ENCODE data around the gene COL23A1.

The COL23A1 gene

GRCh38 chr5:178387061-178387855 lies 202.9 kb downstream of the COL23A1 start:
- no peak overlapping the region for H3K9ac ChIP-seq (ENCODE audit: low read length)
- H3K27ac ChIP-seq (ENCODE audit: low read depth, low read length) = no peak overlapping the region
- H3K36me3 ChIP-seq (ENCODE audit: insufficient read depth, low read length) = no peaks in the 10 kb centered on the region
- H3K9me3 ChIP-seq (ENCODE audit: low read length) = no peaks in the 10 kb centered on the region
- no peak overlapping the region for H3K4me3 ChIP-seq (ENCODE audit: low read depth in 1 of 2, low read length in 2 of 2)
- peaks cover 0 to 20% of the 10 kb centered on the region in 2 donors for H3K27me3 ChIP-seq (ENCODE audit: control insufficient read depth in 1 of 2, insufficient read depth in 2 of 2, low read length in 2 of 2)
- no peaks in the 10 kb centered on the region for H3K4me1 ChIP-seq (ENCODE audit: insufficient read depth, low read length)

DNA sequence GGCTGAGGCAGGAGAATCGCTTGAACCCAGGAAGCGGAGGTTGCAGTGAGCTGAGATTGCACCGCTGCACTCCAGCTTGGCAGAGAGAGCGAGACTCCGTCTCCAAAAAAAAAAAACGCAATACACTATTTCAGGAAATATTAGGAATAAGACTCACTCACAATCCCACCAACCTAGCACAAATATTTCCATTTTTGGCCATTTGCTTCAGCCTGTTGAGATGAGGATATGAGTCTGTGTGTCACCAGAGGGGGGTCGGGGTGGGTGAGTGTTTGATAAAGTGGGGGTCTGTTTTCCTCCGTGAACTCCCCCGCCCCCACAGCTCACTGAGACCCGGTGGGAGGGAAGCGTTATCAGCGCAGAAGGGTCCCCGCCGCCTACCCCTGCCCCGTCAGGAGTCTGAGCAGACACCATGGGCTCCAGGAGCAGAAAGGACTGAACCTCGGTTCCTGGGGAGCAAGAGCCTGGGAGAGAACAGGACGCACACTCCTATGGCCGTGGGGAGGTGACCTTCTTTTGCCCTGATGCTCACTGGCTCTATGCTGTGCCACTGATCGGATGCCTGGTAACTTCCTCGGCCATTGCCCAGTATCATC lies 203.8 kb downstream of the COL23A1 start:
- Histone ChIP-seq H3K9me3 (ENCODE audit: low read length) (no peaks in the 10 kb centered on the region), H3K27ac (ENCODE audit: low read depth, low read length) (no peak overlapping the region), H3K36me3 (ENCODE audit: insufficient read depth, low read length) (no peaks in the 10 kb centered on the region), H3K9ac (ENCODE audit: low read length) (no peak overlapping the region), H3K4me3 (ENCODE audit: low read depth in 1 of 2, low read length in 2 of 2) (no peak overlapping the region), H3K4me1 (ENCODE audit: insufficient read depth, low read length) (no peaks in the 10 kb centered on the region), H3K27me3 (ENCODE audit: control insufficient read depth in 1 of 2, insufficient read depth in 2 of 2, low read length in 2 of 2) (peaks cover 0 to 20% of the 10 kb centered on the region in 2 donors)

DNA sequence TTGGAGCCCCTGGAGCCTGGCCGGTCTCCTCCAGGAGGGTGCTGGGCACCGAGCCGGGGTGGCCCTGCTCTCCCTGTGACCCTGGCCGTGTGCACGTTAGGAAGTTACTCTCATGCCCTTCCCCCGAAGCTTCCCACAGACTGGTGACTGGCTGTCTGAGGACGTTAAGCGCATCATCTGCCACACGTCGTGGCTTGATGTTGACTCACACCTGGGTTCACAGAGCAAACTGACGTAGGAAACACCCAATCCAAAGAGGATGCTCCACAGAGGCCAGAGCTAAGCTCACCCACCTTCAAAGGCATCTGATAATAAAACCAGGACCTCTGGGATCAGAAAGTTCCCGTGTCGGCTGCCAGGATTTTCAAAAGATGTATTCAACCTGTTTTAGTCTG lies 204.7 kb downstream of the COL23A1 start:
- Histone ChIP-seq H3K27me3 (ENCODE audit: control insufficient read depth in 1 of 2, insufficient read depth in 2 of 2, low read length in 2 of 2) (peaks cover 0 to 20% of the 10 kb centered on the region in 2 donors), H3K27ac (ENCODE audit: low read depth, low read length) (no peak overlapping the region)

GRCh38 chr5:178384816-178385495 lies 205.2 kb downstream of the COL23A1 start:
- peaks cover 0 to 20% of the 10 kb centered on the region in 2 donors for H3K27me3 ChIP-seq (ENCODE audit: control insufficient read depth in 1 of 2, insufficient read depth in 2 of 2, low read length in 2 of 2)
- H3K9me3 ChIP-seq (ENCODE audit: low read length) = no peaks in the 10 kb centered on the region
- no peak overlapping the region for H3K4me3 ChIP-seq (ENCODE audit: low read depth in 1 of 2, low read length in 2 of 2)
- no peaks in the 10 kb centered on the region for H3K4me1 ChIP-seq (ENCODE audit: insufficient read depth, low read length)
- no peaks in the 10 kb centered on the region for H3K36me3 ChIP-seq (ENCODE audit: insufficient read depth, low read length)
- no peak overlapping the region for H3K9ac ChIP-seq (ENCODE audit: low read length)
- no peak overlapping the region for H3K27ac ChIP-seq (ENCODE audit: low read depth, low read length)

More for the DNA sequence above, 204.7 kb downstream of the COL23A1 start:
- H3K4me1 ChIP-seq (ENCODE audit: insufficient read depth, low read length) = no peaks in the 10 kb centered on the region
- no peaks in the 10 kb centered on the region for H3K9me3 ChIP-seq (ENCODE audit: low read length)
- no peak overlapping the region for H3K9ac ChIP-seq (ENCODE audit: low read length)
- H3K36me3 ChIP-seq (ENCODE audit: insufficient read depth, low read length) = no peaks in the 10 kb centered on the region
- no peak overlapping the region for H3K4me3 ChIP-seq (ENCODE audit: low read depth in 1 of 2, low read length in 2 of 2)

- no peak overlapping the region for H3K27ac ChIP-seq (ENCODE audit: low read depth, low read length)
- H3K9ac ChIP-seq (ENCODE audit: low read length) = no peak overlapping the region
- peaks cover 0 to 20% of the 10 kb centered on the region in 2 donors for H3K27me3 ChIP-seq (ENCODE audit: control insufficient read depth in 1 of 2, insufficient read depth in 2 of 2, low read length in 2 of 2)
- H3K4me3 ChIP-seq (ENCODE audit: low read depth in 1 of 2, low read length in 2 of 2) = no peak overlapping the region
- no peaks in the 10 kb centered on the region for H3K36me3 ChIP-seq (ENCODE audit: insufficient read depth, low read length)
- peaks cover 2% of the 10 kb centered on the region for H3K4me1 ChIP-seq (ENCODE audit: insufficient read depth, low read length)
- no peaks in the 10 kb centered on the region for H3K9me3 ChIP-seq (ENCODE audit: low read length)
Measured at GRCh38 chr5:178383919-178384815, 206.0 kb downstream of the COL23A1 start.

- Histone ChIP-seq H3K4me1 (ENCODE audit: insufficient read depth, low read length) (peaks cover 8% of the 10 kb centered on the region), H3K36me3 (ENCODE audit: insufficient read depth, low read length) (no peaks in the 10 kb centered on the region), H3K27me3 (ENCODE audit: control insufficient read depth in 1 of 2, insufficient read depth in 2 of 2, low read length in 2 of 2) (peaks cover 0 to 20% of the 10 kb centered on the region in 2 donors), H3K27ac (ENCODE audit: low read depth, low read length) (no peak overlapping the region), H3K9me3 (ENCODE audit: low read length) (no peaks in the 10 kb centered on the region), H3K4me3 (ENCODE audit: low read depth in 1 of 2, low read length in 2 of 2) (no peak overlapping the region), H3K9ac (ENCODE audit: low read length) (no peak overlapping the region)
Measured at GRCh38 chr5:178383301-178383918, 206.8 kb downstream of the COL23A1 start.

DNA sequence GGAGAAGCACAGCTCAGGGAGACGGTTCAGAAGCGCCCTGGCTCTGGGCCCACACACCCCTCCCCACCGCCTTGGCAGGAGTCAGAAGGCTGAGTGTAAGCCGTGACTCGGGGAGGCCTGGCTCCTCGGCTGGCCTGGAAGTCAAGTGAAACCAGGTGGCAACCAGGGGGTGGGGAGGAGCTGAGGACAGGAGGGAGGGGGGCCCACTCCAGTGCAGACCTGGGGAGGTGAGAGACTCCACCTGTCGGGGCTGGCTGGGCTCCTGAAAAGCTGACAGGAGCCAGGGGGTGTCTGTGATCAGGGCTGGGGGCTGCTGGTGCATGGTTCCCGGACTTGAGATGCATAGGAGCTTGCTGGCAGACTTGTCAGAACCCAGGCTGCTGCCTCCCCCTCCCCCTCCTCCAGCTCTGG lies 207.4 kb downstream of the COL23A1 start:
- no peak overlapping the region for H3K9ac ChIP-seq (ENCODE audit: low read length)
- H3K36me3 ChIP-seq (ENCODE audit: insufficient read depth, low read length) = no peaks in the 10 kb centered on the region
- H3K27me3 ChIP-seq (ENCODE audit: control insufficient read depth in 1 of 2, insufficient read depth in 2 of 2, low read length in 2 of 2) = peaks cover 0 to 20% of the 10 kb centered on the region in 2 donors
- H3K27ac ChIP-seq (ENCODE audit: low read depth, low read length) = no peak overlapping the region
- H3K4me3 ChIP-seq (ENCODE audit: low read depth in 1 of 2, low read length in 2 of 2) = no peak overlapping the region
- no peaks in the 10 kb centered on the region for H3K9me3 ChIP-seq (ENCODE audit: low read length)
- peaks cover 8% of the 10 kb centered on the region for H3K4me1 ChIP-seq (ENCODE audit: insufficient read depth, low read length)

GRCh38 chr5:178381921-178382695 lies 208.1 kb downstream of the COL23A1 start:
- no peaks in the 10 kb centered on the region for H3K36me3 ChIP-seq (ENCODE audit: insufficient read depth, low read length)
- H3K27ac ChIP-seq (ENCODE audit: low read depth, low read length) = no peak overlapping the region
- H3K9me3 ChIP-seq (ENCODE audit: low read length) = no peaks in the 10 kb centered on the region
- H3K4me1 ChIP-seq (ENCODE audit: insufficient read depth, low read length) = peaks cover 8% of the 10 kb centered on the region
- peaks cover 0 to 20% of the 10 kb centered on the region in 2 donors for H3K27me3 ChIP-seq (ENCODE audit: control insufficient read depth in 1 of 2, insufficient read depth in 2 of 2, low read length in 2 of 2)
- no peak overlapping the region for H3K9ac ChIP-seq (ENCODE audit: low read length)
- no peak overlapping the region for H3K4me3 ChIP-seq (ENCODE audit: low read depth in 1 of 2, low read length in 2 of 2)

DNA sequence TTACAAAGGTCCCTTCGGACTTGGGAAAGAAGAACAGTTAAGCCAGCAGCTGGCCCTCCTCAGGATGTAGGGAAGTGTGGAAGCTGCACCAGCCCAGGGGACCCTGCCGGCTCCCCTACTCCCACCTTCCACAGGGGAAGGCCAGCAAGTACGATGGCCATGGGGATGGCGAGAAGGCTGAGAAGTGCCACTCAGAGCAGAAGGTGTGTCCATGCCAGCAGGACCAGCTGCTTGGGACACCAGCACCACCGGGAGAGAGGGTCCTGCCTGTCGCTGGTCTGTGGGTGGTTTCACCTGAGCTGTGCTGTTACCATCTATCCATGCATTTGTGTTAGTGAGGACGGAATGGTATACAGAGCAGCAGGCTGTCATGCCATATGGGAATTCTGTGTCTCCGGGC lies 209.0 kb downstream of the COL23A1 start:
- Histone ChIP-seq H3K9me3 (ENCODE audit: low read length) (no peaks in the 10 kb centered on the region), H3K27ac (ENCODE audit: low read depth, low read length) (no peak overlapping the region), H3K4me3 (ENCODE audit: low read depth in 1 of 2, low read length in 2 of 2) (no peak overlapping the region), H3K9ac (ENCODE audit: low read length) (no peak overlapping the region), H3K27me3 (ENCODE audit: control insufficient read depth in 1 of 2, insufficient read depth in 2 of 2, low read length in 2 of 2) (peaks cover 0 to 20% of the 10 kb centered on the region in 2 donors), H3K4me1 (ENCODE audit: insufficient read depth, low read length) (peaks cover 8% of the 10 kb centered on the region), H3K36me3 (ENCODE audit: insufficient read depth, low read length) (no peaks in the 10 kb centered on the region)

DNA sequence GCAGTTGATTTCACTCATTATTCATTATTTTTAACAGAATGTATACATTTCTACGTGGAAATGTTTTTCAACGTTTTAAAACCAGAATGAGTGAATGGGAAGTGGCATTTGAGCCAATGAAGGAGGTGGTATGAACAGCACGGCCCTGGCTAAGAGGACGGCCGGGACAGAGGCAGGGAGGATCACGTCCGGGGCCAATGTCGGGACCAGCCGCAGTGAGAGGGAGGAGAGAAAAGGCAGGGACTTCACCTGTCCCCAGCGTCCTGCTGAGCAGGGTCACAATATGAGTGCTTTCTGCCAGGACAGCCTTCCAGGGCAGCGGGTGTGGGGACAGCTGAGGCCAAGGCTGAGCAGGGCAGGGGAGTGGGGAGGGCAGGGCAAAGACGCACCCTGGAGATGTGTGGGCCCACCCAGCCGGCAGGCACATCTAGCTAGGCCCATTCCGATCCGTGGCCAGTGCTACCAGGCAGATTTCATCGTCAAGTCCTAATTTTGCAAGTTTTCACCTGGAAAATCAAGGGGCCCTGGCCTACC lies 209.6 kb downstream of the COL23A1 start:
- H3K9me3 ChIP-seq (ENCODE audit: low read length) = no peaks in the 10 kb centered on the region
- no peaks in the 10 kb centered on the region for H3K36me3 ChIP-seq (ENCODE audit: insufficient read depth, low read length)
- H3K9ac ChIP-seq (ENCODE audit: low read length) = no peak overlapping the region
- peaks cover 0 to 20% of the 10 kb centered on the region in 2 donors for H3K27me3 ChIP-seq (ENCODE audit: control insufficient read depth in 1 of 2, insufficient read depth in 2 of 2, low read length in 2 of 2)
- H3K27ac ChIP-seq (ENCODE audit: low read depth, low read length) = no peak overlapping the region
- H3K4me3 ChIP-seq (ENCODE audit: low read depth in 1 of 2, low read length in 2 of 2) = no peak overlapping the region
- peaks cover 8% of the 10 kb centered on the region for H3K4me1 ChIP-seq (ENCODE audit: insufficient read depth, low read length)

Data from muscle layer of colon (tissue), 2 donors.